ENCODE data around the gene CDC7. TPM values are rescaled to one million over a fixed set of nuclear protein-coding genes. Genes with fewer than 3 reads are reported as not detected.
"Not testable (repeated sequence)": the region's sequence is repeated elsewhere in the genome, so short reads cannot be mapped to it uniquely, and the experiment has no call there.

The CDC7 gene
- total RNA-seq, 1 donor from 2014 or later = 1.6 TPM

GRCh38 chr1:91505086-91505485 lies 4.4 kb downstream of the CDC7 start:
- intact Hi-C loops (cut with DNase I) = loop anchor here (10.0 kb wide), 1 partner anchor 340 kb away; no protein-coding TSS in a partner anchor
- DNase-seq (ENCODE audit: low spot score) = no peak

GRCh38 chr1:91506071-91506470 lies 5.4 kb downstream of the CDC7 start:
- intact Hi-C loops (cut with DNase I) = loop anchor here (10.0 kb wide), 1 partner anchor 341 kb away; no protein-coding TSS in a partner anchor
- no peak for DNase-seq (ENCODE audit: low spot score)

- intact Hi-C loops (cut with DNase I) = loop anchor here (10.0 kb wide), 1 partner anchor 343 kb away; no protein-coding TSS in a partner anchor
- no peak for DNase-seq (ENCODE audit: low spot score)
These were observed 6.7 kb downstream of the CDC7 start for GRCh38 chr1:91507328-91507727.

GRCh38 chr1:91510754-91511153 lies 10.1 kb downstream of the CDC7 start:
- intact Hi-C loops (cut with DNase I) = no loop called here
- DNase-seq (ENCODE audit: low spot score) = no peak

DNA sequence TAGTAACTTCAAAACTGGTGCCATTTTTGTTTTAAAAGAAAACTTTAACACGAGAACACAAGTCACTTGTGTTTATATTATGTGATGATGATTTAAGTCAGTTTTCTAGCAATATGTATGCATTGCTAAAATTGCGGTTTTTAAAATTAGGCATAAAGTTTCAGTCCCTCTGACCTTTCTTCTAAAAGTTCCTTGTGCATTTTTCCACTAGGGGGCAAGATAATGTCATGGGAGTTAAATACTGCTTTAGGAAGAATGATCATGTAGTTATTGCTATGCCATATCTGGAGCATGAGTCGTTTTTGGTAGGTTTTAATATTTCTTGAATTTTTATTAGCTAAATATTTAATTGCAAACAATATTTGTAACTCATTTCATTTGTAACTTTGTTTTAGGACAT lies 10.7 kb downstream of the CDC7 start:
- intact Hi-C loops (cut with DNase I) = no loop called here
- no peak for DNase-seq (ENCODE audit: low spot score)

GRCh38 chr1:91513160-91513559 lies 12.5 kb downstream of the CDC7 start:
- no peak for DNase-seq (ENCODE audit: low spot score)
- intact Hi-C loops (cut with DNase I) = no loop called here

- intact Hi-C loops (cut with DNase I) = no loop called here
- DNase-seq (ENCODE audit: low spot score) = no peak
These were observed 13.1 kb downstream of the CDC7 start for GRCh38 chr1:91513706-91514105.

DNA sequence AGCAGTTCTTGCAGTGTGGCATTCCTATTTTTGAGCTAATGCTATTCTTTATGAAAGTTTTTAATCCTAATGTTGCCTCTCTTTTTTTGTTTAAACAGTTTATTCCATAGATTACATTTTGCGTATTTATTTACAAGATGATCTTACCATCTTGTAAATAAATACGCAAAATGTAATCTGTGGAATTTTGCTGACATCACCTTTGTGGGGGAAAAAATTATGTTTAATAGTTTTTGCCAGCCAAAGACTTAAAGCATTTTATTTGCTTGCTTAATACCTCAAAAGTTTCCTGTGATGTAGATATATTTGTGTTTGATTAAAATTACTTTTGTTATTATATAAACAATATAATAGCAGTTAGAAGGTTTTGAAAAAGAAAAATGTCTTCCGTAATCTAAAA lies 15.3 kb downstream of the CDC7 start:
- intact Hi-C loops (cut with DNase I) = no loop called here
- no peak for DNase-seq (ENCODE audit: low spot score)

GRCh38 chr1:91516605-91517004 lies 16.0 kb downstream of the CDC7 start:
- intact Hi-C loops (cut with DNase I); DNase-seq (ENCODE audit: low spot score): not testable (repeated sequence)

DNA sequence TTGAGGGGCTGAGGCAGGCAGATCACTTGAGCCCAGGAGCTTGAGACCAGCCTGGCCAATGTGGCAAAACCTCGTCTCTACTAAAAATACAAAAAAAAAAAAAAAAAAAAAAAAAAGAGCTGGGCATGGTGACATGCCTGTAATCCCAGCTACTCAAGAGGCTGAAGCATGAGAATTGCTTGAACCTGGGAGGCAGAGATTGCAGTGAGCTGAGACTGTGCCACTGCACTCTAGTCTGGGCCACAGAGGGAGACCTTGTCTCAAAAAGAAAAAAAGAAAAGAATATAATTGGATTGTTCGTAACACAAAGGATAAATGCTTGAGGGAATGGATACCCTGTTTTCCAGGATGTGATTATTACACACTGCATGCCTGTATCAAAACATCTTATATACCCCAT lies 18.5 kb downstream of the CDC7 start:
- intact Hi-C loops (cut with DNase I); DNase-seq (ENCODE audit: low spot score): not testable (repeated sequence)

DNA sequence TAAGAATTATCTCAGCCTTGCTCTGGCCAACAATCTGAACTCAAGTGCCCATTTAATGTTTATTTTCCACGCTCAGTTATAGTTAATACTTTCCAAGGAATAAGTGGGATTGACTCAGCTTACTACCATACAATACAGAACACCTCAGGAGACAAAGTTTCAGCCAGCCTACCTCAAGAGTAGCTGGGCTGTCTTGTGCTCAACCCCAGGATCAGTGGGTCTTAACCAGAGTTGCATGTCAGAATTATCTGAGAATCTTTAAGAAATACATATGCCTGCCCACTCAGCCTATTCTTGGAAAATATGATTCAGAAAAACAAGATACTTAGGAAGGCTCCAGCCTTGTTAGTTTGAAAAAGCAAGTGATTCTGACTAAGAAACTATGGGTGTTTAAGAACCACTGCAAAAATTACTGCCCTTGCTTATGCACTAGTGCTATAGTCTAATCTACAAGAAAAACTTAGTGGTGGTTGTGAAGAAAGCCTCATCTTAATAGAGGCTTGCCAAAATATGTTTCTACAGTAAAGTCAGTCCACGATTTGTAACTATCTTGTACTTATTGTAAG lies 20.4 kb downstream of the CDC7 start:
- DNase-seq (ENCODE audit: low spot score) = no peak
- intact Hi-C loops (cut with DNase I) = no loop called here

DNA sequence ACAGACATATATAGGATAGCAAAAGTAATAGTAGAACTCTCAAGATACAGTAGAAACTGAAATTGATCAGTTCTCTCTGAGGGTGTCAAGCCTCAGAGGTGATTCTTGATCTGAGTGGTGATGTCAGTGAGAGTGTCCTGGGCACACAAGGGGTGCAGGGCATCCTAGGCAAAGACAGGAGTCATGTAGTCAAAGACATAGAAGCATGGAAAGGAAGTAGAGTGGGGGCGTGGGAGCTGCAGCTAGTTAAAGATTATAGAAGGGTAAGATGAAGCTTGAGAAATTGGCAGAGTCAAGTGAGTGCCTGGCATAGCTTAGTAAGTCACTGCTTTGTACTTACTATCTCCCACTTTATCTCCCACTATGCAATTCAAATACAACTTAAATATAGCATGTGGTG lies 22.8 kb downstream of the CDC7 start:
- intact Hi-C loops (cut with DNase I) = no loop called here
- no peak for DNase-seq (ENCODE audit: low spot score)

GRCh38 chr1:91526496-91526895 lies 25.8 kb downstream of the CDC7 start:
- no peak for DNase-seq (ENCODE audit: low spot score)
- intact Hi-C loops (cut with DNase I) = no loop called here

DNA sequence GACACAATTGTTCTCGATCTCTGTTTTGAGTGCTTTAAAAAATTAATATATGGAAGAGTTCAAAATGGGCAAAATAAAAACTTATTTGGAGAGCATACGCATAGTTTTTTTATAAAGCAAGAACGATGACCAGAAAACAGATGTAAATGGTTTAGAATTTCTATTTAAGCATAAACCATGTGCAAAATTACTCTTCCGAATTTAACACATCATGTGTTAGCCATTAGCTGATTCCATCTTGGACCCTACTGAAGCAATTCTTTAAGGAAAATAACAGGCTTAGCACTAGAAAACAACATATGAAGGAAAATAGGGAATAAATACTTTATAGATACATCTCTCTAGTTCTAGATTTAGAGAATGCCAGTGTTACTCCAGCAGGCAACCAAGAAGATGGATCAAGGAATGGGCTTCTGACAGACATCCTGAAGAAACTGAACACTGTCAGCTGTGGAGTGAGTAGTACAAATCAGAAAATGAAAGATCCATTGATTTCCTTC lies 26.7 kb downstream of the CDC7 start:
- intact Hi-C loops (cut with DNase I) = no loop called here
- no peak for DNase-seq (ENCODE audit: low spot score)

GRCh38 chr1:91527781-91528180 lies 27.1 kb downstream of the CDC7 start:
- intact Hi-C loops (cut with DNase I) = no loop called here
- no peak for DNase-seq (ENCODE audit: low spot score)

- intact Hi-C loops (cut with DNase I) = no loop called here
- DNase-seq (ENCODE audit: low spot score) = no peak
These were observed 29.2 kb downstream of the CDC7 start for GRCh38 chr1:91529856-91530255.

- no peak for DNase-seq (ENCODE audit: low spot score)
- intact Hi-C loops (cut with DNase I) = no loop called here
These were observed 32.8 kb downstream of the CDC7 start for GRCh38 chr1:91533361-91534024.

DNA sequence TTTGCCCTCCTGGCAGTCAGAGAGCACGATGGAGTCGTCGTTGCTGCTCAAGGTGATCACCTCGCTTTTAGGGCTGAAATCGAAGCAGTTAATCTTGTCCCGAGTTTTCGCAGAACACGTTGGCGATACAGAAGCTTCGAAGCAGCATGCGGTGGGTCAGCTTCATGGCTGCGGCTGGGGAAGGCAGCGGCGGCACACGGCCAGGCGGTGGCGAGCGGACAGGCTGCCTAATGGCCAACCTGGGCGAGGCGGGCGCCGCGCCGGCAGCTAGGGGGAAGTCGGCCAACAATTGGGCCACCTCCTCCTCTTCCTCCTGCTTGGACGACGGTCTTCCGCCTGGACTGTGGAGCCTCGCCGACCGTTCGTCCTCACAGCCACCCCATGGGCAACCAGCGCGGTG lies 34.8 kb downstream of the CDC7 start:
- intact Hi-C loops (cut with DNase I) = no loop called here
- DNase-seq (ENCODE audit: low spot score) = no peak

DNA sequence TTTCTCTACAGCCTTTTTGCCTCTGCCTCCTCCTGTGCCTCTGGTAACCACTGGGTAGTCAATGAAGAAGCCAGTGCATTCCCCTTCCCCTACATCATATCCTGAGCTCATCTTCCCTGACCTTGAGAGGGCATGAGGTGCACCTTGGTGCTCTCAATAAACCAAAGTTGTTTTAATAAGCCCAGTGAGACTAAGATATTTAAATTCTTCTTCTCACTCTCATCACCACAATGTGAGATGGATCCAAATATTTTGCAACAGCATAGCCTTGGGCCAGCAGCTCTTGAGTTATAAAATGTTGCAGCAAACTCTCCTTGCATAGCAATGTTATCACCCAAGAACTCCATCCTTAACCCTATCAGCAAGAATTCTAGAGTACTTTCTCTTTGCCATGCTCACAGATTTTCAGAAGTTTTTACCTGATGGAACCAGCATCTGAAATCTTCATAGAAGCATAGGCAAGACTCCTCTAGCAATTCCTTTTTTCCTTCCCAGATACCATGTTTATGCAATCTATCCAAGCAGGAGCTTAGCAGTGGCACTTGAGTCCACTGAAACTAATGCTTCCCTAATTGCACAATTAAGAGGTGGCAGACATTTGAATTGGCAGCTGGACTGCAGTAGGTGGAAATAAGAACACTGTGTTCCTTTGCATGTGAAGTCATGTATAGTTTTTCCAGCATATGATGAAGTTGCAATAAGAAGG lies 36.8 kb downstream of the CDC7 start:
- intact Hi-C loops (cut with DNase I) = no loop called here
- no peak for DNase-seq (ENCODE audit: low spot score)

GRCh38 chr1:91537987-91538304 lies 37.3 kb downstream of the CDC7 start:
- intact Hi-C loops (cut with DNase I) = no loop called here
- no peak for DNase-seq (ENCODE audit: low spot score)

- no peak for DNase-seq (ENCODE audit: low spot score)
- intact Hi-C loops (cut with DNase I) = no loop called here
These were observed 40.3 kb downstream of the CDC7 start for GRCh38 chr1:91540910-91541309.
